SU-DHL-6 (cell line): ENCODE data around the gene C6orf89.

Source experiments
- H2AFZ ChIP-seq: fragments of 200-600 bp; sonication (generic); 2 replicates; pipeline ENCODE4 v1.6.1; 2014; ENCODE audit warnings: low read depth, mild to moderate bottlenecking, moderate library complexity, mixed read lengths, antibody characterized with exemption, low read length; ENCODE audit not compliant: severe bottlenecking
- H3F3A ChIP-seq: fragments of 200-600 bp; shearing (Covaris generic); 2 replicates; pipeline ENCODE4 v1.6.0; 2016; ENCODE audit warnings: antibody characterized with exemption, mild to moderate bottlenecking; ENCODE audit not compliant: insufficient read depth
- H3K27ac ChIP-seq: fragments of 200-600 bp; sonication (generic); 2 replicates; pipeline ENCODE4 v1.5.1; 2016; ENCODE audit warnings: low read depth, mild to moderate bottlenecking, low read length, moderate library complexity, mixed read lengths
- H3K27me3 ChIP-seq: fragments of 200-600 bp; sonication (generic), shearing (Covaris generic); 2 replicates; pipeline ENCODE4 v1.6.0; 2014; ENCODE audit warnings: mild to moderate bottlenecking, low read length
- H3K36me3 ChIP-seq: fragments of 200-600 bp; sonication (generic); 2 replicates; pipeline ENCODE4 v1.6.1; 2014; ENCODE audit warnings: mild to moderate bottlenecking, low read length, mixed read lengths
- H3K4me2 ChIP-seq: fragments of 300-600, 200-600 bp; shearing (Covaris generic), sonication (generic); 2 replicates; pipeline ENCODE4 v1.6.0; 2014; ENCODE audit warnings: low read length, low read depth, mild to moderate bottlenecking; ENCODE audit not compliant: poor library complexity, severe bottlenecking
- H3K4me3 ChIP-seq: fragments of 200-600 bp; sonication (generic); 2 replicates; pipeline ENCODE4 v1.5.1; 2014; ENCODE audit warnings: antibody characterized with exemption, low read length, mild to moderate bottlenecking, mixed read lengths; ENCODE audit not compliant: insufficient read depth, poor library complexity, severe bottlenecking
- H3K79me2 ChIP-seq: fragments of 200-600 bp; sonication (generic); 2 replicates; pipeline ENCODE4 v1.6.1; 2014; ENCODE audit warnings: mild to moderate bottlenecking, low read length, moderate library complexity; ENCODE audit not compliant: insufficient read depth
- H3K9ac ChIP-seq: fragments of 200-600 bp; sonication (generic); 2 replicates; pipeline ENCODE4 v1.7.0; 2014; ENCODE audit warnings: mild to moderate bottlenecking, low read length
- H3K9me2 ChIP-seq: fragments of 200-600 bp; sonication (generic); replicated peaks from 2 replicates; pipeline ENCODE4 v1.6.1; 2014; ENCODE audit warnings: low read length; ENCODE audit not compliant: insufficient read depth
- H3K9me3 ChIP-seq: fragments of 200-600 bp; sonication (generic); 2 replicates; pipeline ENCODE4 v1.6.1; 2014; ENCODE audit warnings: low read length, mixed read lengths; ENCODE audit not compliant: insufficient read depth
- H4K20me1 ChIP-seq: fragments of 200-600 bp; sonication (generic); 2 replicates; pipeline ENCODE4 v1.6.1; 2014; ENCODE audit warnings: low read depth, mild to moderate bottlenecking, antibody characterized with exemption, low read length, moderate library complexity, mixed read lengths
- EZH2phosphoT487 ChIP-seq: fragments of 200-600 bp; sonication (generic), shearing (Covaris generic); conservative IDR thresholded peaks from 2 replicates; pipeline ENCODE4 v1.6.1; 2018; ENCODE audit warnings: mild to moderate bottlenecking, antibody characterized with exemption, low read length, moderate library complexity, mixed read lengths
- TF ChIP-seq, protein P1 (sequence below): fragments of 200-600 bp; sonication (generic); IDR thresholded peaks from one replicate; pipeline ENCODE4 v1.5.1; 2017; ENCODE audit warnings: antibody characterized with exemption, mild to moderate bottlenecking, low read length, moderate library complexity; ENCODE audit not compliant: insufficient read depth, poor library complexity, severe bottlenecking

Gene C6orf89

DNA sequence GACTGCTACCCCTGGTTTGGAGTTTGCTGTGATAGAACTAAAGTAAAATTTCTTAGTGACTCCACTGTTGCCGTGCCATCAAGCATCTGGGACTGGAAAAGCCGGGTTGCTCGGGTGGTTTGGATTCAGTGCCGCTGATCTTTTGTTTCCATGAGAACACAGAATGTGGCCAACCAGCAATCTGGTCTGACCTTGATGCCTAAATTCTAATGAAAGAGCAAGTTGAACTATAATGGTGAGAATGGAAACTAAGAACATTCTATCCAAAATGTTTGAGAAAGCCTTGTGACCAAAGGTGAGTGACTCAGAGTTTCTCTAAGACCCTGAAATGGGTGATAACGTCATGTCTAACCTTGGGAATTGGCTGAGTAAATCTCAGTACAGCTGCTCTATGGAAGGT lies 58.9 kb downstream of the C6orf89 start:
- Histone ChIP-seq H3K4me2 (peak overlapping the region; percentile 32), H2AFZ (no peak overlapping the region)
- TF ChIP-seq, protein P1, sequence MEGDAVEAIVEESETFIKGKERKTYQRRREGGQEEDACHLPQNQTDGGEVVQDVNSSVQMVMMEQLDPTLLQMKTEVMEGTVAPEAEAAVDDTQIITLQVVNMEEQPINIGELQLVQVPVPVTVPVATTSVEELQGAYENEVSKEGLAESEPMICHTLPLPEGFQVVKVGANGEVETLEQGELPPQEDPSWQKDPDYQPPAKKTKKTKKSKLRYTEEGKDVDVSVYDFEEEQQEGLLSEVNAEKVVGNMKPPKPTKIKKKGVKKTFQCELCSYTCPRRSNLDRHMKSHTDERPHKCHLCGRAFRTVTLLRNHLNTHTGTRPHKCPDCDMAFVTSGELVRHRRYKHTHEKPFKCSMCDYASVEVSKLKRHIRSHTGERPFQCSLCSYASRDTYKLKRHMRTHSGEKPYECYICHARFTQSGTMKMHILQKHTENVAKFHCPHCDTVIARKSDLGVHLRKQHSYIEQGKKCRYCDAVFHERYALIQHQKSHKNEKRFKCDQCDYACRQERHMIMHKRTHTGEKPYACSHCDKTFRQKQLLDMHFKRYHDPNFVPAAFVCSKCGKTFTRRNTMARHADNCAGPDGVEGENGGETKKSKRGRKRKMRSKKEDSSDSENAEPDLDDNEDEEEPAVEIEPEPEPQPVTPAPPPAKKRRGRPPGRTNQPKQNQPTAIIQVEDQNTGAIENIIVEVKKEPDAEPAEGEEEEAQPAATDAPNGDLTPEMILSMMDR: no peak
- no peak for TF ChIP-seq EZH2phosphoT487

DNA sequence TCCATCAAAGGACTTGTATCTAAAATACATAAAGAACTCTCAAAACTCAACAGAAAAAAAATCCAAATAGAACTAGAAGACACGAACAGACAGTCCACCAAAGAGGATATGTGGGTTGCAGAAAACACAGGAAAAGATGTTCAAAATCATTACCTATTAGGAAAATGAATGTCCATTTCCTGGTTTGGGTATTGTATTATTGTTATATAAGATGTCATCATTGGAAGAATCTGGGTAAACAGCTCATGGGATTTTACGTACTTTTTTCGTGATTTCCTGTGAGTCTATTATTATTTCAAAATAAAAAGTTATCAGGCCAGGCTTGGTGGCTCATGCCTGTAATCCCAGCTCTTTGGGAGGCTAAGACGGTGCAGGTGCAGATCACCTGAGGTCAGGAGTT lies 59.5 kb downstream of the C6orf89 start:
- Histone ChIP-seq H3K36me3 (no peaks in the 10 kb centered on the region), H3K9me3 (no peaks in the 10 kb centered on the region), H3K4me2 (peak overlapping the region; percentile 32), H3K4me3 (no peak overlapping the region), H3K9ac (no peak overlapping the region), H3K27ac (peak overlapping the region; percentile 75), H2AFZ (no peak overlapping the region), H4K20me1 (no peaks in the 10 kb centered on the region), H3K27me3 (no peaks in the 10 kb centered on the region), H3K79me2 (no peaks in the 10 kb centered on the region), H3F3A (peaks cover 27% of the 10 kb centered on the region), H3K9me2 (no peaks in the 10 kb centered on the region)
- TF ChIP-seq, protein P1: no peak
- TF ChIP-seq EZH2phosphoT487: no peak

More for the DNA sequence above, 58.9 kb downstream of the C6orf89 start:
- no peaks in the 10 kb centered on the region for H3K9me3 ChIP-seq
- H3K36me3 ChIP-seq: no peaks in the 10 kb centered on the region
- H3K27ac ChIP-seq: peak overlapping the region; percentile 75
- no peaks in the 10 kb centered on the region for H3K9me2 ChIP-seq
- no peak overlapping the region for H3K4me3 ChIP-seq
- H3K9ac ChIP-seq: no peak overlapping the region
- H3K27me3 ChIP-seq: no peaks in the 10 kb centered on the region
- H4K20me1 ChIP-seq: no peaks in the 10 kb centered on the region
- H3F3A ChIP-seq: peaks cover 27% of the 10 kb centered on the region
- no peaks in the 10 kb centered on the region for H3K79me2 ChIP-seq

DNA sequence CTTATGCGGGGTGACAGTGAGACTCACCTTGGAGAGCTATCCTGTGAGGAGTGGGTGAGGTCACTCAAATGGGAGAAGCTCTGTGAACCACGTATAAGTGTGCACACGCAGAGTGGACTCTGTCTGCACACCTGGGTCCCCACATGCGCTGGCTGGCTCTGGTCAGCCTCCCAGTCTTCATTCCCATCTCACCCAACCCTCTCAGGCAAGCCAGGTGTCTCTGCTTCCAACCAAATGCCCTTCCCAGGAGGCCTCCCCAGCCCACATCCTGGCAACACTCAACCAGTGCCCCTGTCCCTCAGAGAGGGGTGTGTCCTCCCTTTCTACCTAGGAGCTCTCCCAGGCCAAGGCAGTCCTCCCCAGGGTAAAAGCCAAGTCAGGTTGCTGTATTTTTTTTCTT lies 60.8 kb downstream of the C6orf89 start:
- H3K4me2 ChIP-seq: peak overlapping the region; percentile 32
- H3K27me3 ChIP-seq: no peaks in the 10 kb centered on the region
- peak overlapping the region; percentile 75 for H3K27ac ChIP-seq
- no peaks in the 10 kb centered on the region for H4K20me1 ChIP-seq
- TF ChIP-seq, protein P1: no peak
- TF ChIP-seq EZH2phosphoT487: no peak
- H3K9me2 ChIP-seq: no peaks in the 10 kb centered on the region
- H3K9ac ChIP-seq: peak overlapping the region; percentile 6; the same call in 1 of the 2 replicates
- H2AFZ ChIP-seq: no peak overlapping the region
- no peak overlapping the region for H3K4me3 ChIP-seq
- H3K36me3 ChIP-seq: no peaks in the 10 kb centered on the region
- peaks cover 27% of the 10 kb centered on the region for H3F3A ChIP-seq
- no peaks in the 10 kb centered on the region for H3K79me2 ChIP-seq
- no peaks in the 10 kb centered on the region for H3K9me3 ChIP-seq
